Measurements from ENCODE around the gene TCP11X1.
"Not testable (repeated sequence)": the region's sequence is repeated elsewhere in the genome, so short reads cannot be mapped to it uniquely, and the experiment has no call there.

GRCh38 chrX:102246893-102247292 is 31.8 kb downstream of the TCP11X1 start, which contains the start of gene NXF2:
- TF ChIP-seq CTCF (IDR thresholded peaks at IDR 0.05; ENCODE audit: insufficient read depth, low read depth, low read length); EZH2 (IDR thresholded peaks at IDR 0.05; ENCODE audit: insufficient read depth, low read length): not testable (repeated sequence)

Data from astrocyte (in vitro differentiated cells and primary cell).